22Rv1 (cell line): ENCODE results near the gene CNIH3.

Experiments used
- ZFX ChIP-seq: fragments of 450-650 bp; IDR thresholded peaks from 2 replicates; pipeline ENCODE4 v1.6.1; 2017; ENCODE audit warnings: antibody characterized with exemption, borderline replicate concordance
- TF ChIP-seq, protein P1 (sequence below): fragments of 450-650 bp; IDR thresholded peaks from 2 replicates; pipeline ENCODE4 v1.5.1; 2017; ENCODE audit warnings: mild to moderate bottlenecking

- TF ChIP-seq, protein P1, sequence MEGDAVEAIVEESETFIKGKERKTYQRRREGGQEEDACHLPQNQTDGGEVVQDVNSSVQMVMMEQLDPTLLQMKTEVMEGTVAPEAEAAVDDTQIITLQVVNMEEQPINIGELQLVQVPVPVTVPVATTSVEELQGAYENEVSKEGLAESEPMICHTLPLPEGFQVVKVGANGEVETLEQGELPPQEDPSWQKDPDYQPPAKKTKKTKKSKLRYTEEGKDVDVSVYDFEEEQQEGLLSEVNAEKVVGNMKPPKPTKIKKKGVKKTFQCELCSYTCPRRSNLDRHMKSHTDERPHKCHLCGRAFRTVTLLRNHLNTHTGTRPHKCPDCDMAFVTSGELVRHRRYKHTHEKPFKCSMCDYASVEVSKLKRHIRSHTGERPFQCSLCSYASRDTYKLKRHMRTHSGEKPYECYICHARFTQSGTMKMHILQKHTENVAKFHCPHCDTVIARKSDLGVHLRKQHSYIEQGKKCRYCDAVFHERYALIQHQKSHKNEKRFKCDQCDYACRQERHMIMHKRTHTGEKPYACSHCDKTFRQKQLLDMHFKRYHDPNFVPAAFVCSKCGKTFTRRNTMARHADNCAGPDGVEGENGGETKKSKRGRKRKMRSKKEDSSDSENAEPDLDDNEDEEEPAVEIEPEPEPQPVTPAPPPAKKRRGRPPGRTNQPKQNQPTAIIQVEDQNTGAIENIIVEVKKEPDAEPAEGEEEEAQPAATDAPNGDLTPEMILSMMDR = peak; percentile 97
- no peak for TF ChIP-seq ZFX
Measured at GRCh38 chr1:224644553-224645154, 28.5 kb downstream of the CNIH3 start.
